Femur (tissue), 1 donor: ENCODE results near the gene PARP12.

Experiments
- DNase-seq: peaks from one replicate; pipeline ENCODE4 v3.0.0-alpha.2; 2017

Gene PARP12

GRCh38 chr7:140058517-140058916 lies 4.2 kb downstream of the PARP12 start:
- no peak for DNase-seq

GRCh38 chr7:140057143-140057535 lies 5.6 kb downstream of the PARP12 start:
- no peak for DNase-seq

GRCh38 chr7:140056431-140057142 lies 6.2 kb downstream of the PARP12 start:
- no peak for DNase-seq

GRCh38 chr7:140055833-140056232 lies 6.9 kb downstream of the PARP12 start:
- DNase-seq: no peak

GRCh38 chr7:140054751-140055150 lies 8.0 kb downstream of the PARP12 start:
- no peak for DNase-seq

- no peak for DNase-seq
These were observed 8.8 kb downstream of the PARP12 start for GRCh38 chr7:140053812-140054539.

- DNase-seq: no peak
These were observed 10.9 kb downstream of the PARP12 start for GRCh38 chr7:140051820-140052219.

GRCh38 chr7:140050100-140050499 lies 12.7 kb downstream of the PARP12 start:
- no peak for DNase-seq

GRCh38 chr7:140049339-140050024 lies 13.3 kb downstream of the PARP12 start:
- DNase-seq: no peak

- no peak for DNase-seq
These were observed 13.8 kb downstream of the PARP12 start for GRCh38 chr7:140048989-140049338.

- no peak for DNase-seq
These were observed 14.6 kb downstream of the PARP12 start for GRCh38 chr7:140048138-140048537.

- DNase-seq: no peak
These were observed 15.6 kb downstream of the PARP12 start for GRCh38 chr7:140047197-140047596.

GRCh38 chr7:140045697-140046096 lies 17.1 kb downstream of the PARP12 start:
- DNase-seq: no peak

- no peak for DNase-seq
These were observed 18.5 kb downstream of the PARP12 start for GRCh38 chr7:140044251-140044650.

- DNase-seq: no peak
These were observed 20.4 kb downstream of the PARP12 start for GRCh38 chr7:140042386-140042670.

GRCh38 chr7:140041659-140042385 lies 20.9 kb downstream of the PARP12 start:
- DNase-seq: no peak

- no peak for DNase-seq
These were observed 22.9 kb downstream of the PARP12 start for GRCh38 chr7:140039896-140040295.

- DNase-seq: no peak
These were observed 23.7 kb downstream of the PARP12 start for GRCh38 chr7:140039066-140039465.

GRCh38 chr7:140036224-140036962 lies 26.4 kb downstream of the PARP12 start:
- DNase-seq: no peak

GRCh38 chr7:140035400-140036223 lies 27.1 kb downstream of the PARP12 start:
- DNase-seq: no peak

- DNase-seq: no peak
These were observed 28.3 kb downstream of the PARP12 start for GRCh38 chr7:140034421-140034820.
